GM19397 (cell line): Measurements from ENCODE around the gene MAP3K20.
A peak's percentile ranks its signal among the peaks of the same experiment; 100 is the strongest.

ENCODE experiments used
- ATAC-seq: cut with Tn5 transposase; IDR thresholded peaks from one replicate; pipeline ENCODE4 v1.9.1; 2021; ENCODE audit warnings: mild to moderate bottlenecking, moderate library complexity; ENCODE audit not compliant: unreplicated experiment

Gene MAP3K20

GRCh38 chr2:173223871-173224270 lies 148.2 kb downstream of the MAP3K20 start:
- no peak for ATAC-seq

GRCh38 chr2:173226899-173227698 lies 151.5 kb downstream of the MAP3K20 start:
- ATAC-seq, result no peak

- ATAC-seq, result no peak
Measured at GRCh38 chr2:173229086-173229485, 153.4 kb downstream of the MAP3K20 start.

GRCh38 chr2:173230181-173230580 lies 154.5 kb downstream of the MAP3K20 start:
- ATAC-seq, result no peak

- ATAC-seq, result no peak
Measured at GRCh38 chr2:173231042-173231441, 155.4 kb downstream of the MAP3K20 start.

GRCh38 chr2:173231465-173231864 lies 155.8 kb downstream of the MAP3K20 start:
- no peak for ATAC-seq

GRCh38 chr2:173232956-173233744 lies 157.5 kb downstream of the MAP3K20 start:
- ATAC-seq, result no peak

- no peak for ATAC-seq
Measured at GRCh38 chr2:173235947-173236803, 160.5 kb downstream of the MAP3K20 start.

- ATAC-seq, result no peak
Measured at GRCh38 chr2:173238385-173238784, 162.7 kb downstream of the MAP3K20 start.

GRCh38 chr2:173238831-173239230 lies 163.2 kb downstream of the MAP3K20 start:
- ATAC-seq, result no peak

- ATAC-seq, result peak; percentile 94
Measured at GRCh38 chr2:173239644-173240043, 164.0 kb downstream of the MAP3K20 start.

- peak; percentile 13 for ATAC-seq
Measured at GRCh38 chr2:173240083-173240482, 164.4 kb downstream of the MAP3K20 start.

GRCh38 chr2:173241643-173242042 lies 166.0 kb downstream of the MAP3K20 start:
- ATAC-seq, result no peak

GRCh38 chr2:173247156-173247555 lies 171.5 kb downstream of the MAP3K20 start:
- ATAC-seq, result no peak

- ATAC-seq, result no peak
Measured at GRCh38 chr2:173248381-173248780, 172.7 kb downstream of the MAP3K20 start.

GRCh38 chr2:173249661-173250641 lies 174.3 kb downstream of the MAP3K20 start:
- no peak for ATAC-seq

- no peak for ATAC-seq
Measured at GRCh38 chr2:173251225-173251624, 175.6 kb downstream of the MAP3K20 start.

GRCh38 chr2:173252581-173252980 lies 176.9 kb downstream of the MAP3K20 start:
- ATAC-seq, result no peak

- no peak for ATAC-seq
Measured at GRCh38 chr2:173254659-173255058, 179.0 kb downstream of the MAP3K20 start.

GRCh38 chr2:173258701-173259100 lies 183.1 kb downstream of the MAP3K20 start:
- ATAC-seq, result no peak
